GM12878 (cell line): ENCODE data around the gene ALOX12. TPM values are rescaled to one million over a fixed set of nuclear protein-coding genes. Genes with fewer than 3 reads are reported as not detected.
"Not testable (repeated sequence)": the region's sequence is repeated elsewhere in the genome, so short reads cannot be mapped to it uniquely, and the experiment has no call there.

ENCODE experiments used
- ATAC-seq: fragments of 200-7000 bp; cut with Tn5 transposase; 3 replicates; pipeline ENCODE4 v1.9.1; 2020; ENCODE audit warnings: mild to moderate bottlenecking, moderate library complexity
- BruUV-seq: library from RNA; stranded (reverse); fragments of 400-500 nt; replicated peaks from 2 replicates; lab custom pipeline; 2021; lab: Mats Ljungman, UMichigan
- CTCF ChIA-PET: fragments of 300-600 bp; sonication (Branson Sonifier 250); formaldehyde crosslinking; extraction: SDS; loops from one replicate; lab custom pipeline; 2021; ENCODE audit warnings: inconsistent platforms; lab: Yijun Ruan, JAX
- POLR2A ChIA-PET: fragments of 350-600 bp; formaldehyde crosslinking; extraction: SDS; loops from one replicate; lab custom pipeline; 2021; ENCODE audit warnings: inconsistent platforms; lab: Charles Lee
- RAD21 ChIA-PET: fragments of 300-600 bp; sonication (Branson Sonifier 250); formaldehyde crosslinking; loops from one replicate; lab custom pipeline; 2023; ENCODE audit warnings: antibody characterized with exemption; ENCODE audit not compliant: unreplicated experiment; lab: Charles Lee
- SMC1A ChIA-PET: fragments of 300-600 bp; sonication (Branson Sonifier 250); formaldehyde crosslinking; loops from one replicate; lab custom pipeline; 2023; ENCODE audit not compliant: unreplicated experiment, uncharacterized antibody; lab: Charles Lee
- DNase-seq: peaks from one replicate; pipeline ENCODE4 v3.0.0-alpha.2; 2011; ENCODE audit warnings: low read depth, low spot score
- FAIRE-seq: peaks from 3 replicates; lab custom pipeline; 2011; peaks lifted over from hg19 to GRCh38; lab: Jason Lieb, UNC
- H2AFZ ChIP-seq: 2 replicates; pipeline ENCODE4 v1.6.0; 2011; ENCODE audit warnings: low read depth, low read length, control low read depth; ENCODE audit not compliant: control insufficient read depth
- H3K27ac ChIP-seq: 2 replicates; pipeline ENCODE4 v1.5.1; 2011; ENCODE audit warnings: control low read depth; ENCODE audit not compliant: control insufficient read depth, insufficient read depth
- H3K27me3 ChIP-seq, 2 experiments: replicated peaks in 1 of 2; 2 replicates each; pipeline versions ENCODE4 v1.6.0 to v1.6.1; 2011; ENCODE audit warnings: low read length in 1 of 2; ENCODE audit not compliant: control insufficient read depth in 2 of 2, insufficient read depth in 2 of 2
- H3K36me3 ChIP-seq, 2 experiments: 2 replicates each; pipeline ENCODE4 v1.5.1; 2011; ENCODE audit warnings: low read length in 1 of 2; ENCODE audit not compliant: control insufficient read depth in 2 of 2, insufficient read depth in 2 of 2
- H3K4me1 ChIP-seq: 2 replicates; pipeline ENCODE4 v1.6.1; 2011; ENCODE audit warnings: mild to moderate bottlenecking, low read length, moderate library complexity, mixed read lengths; ENCODE audit not compliant: control insufficient read depth, insufficient read depth
- H3K4me2 ChIP-seq: 2 replicates; pipeline ENCODE4 v1.6.0; 2011; ENCODE audit warnings: control low read depth; ENCODE audit not compliant: control insufficient read depth, insufficient read depth
- H3K4me3 ChIP-seq: fragments of 200-600 bp; sonication (generic); 2 replicates; pipeline ENCODE4 v1.5.1; 2016
- H3K79me2 ChIP-seq: 2 replicates; pipeline ENCODE4 v1.6.0; 2011; ENCODE audit warnings: low read length; ENCODE audit not compliant: control insufficient read depth, insufficient read depth
- H3K9ac ChIP-seq: 2 replicates; pipeline ENCODE4 v1.8.0; 2011; ENCODE audit warnings: low read length, control low read depth, mixed read lengths; ENCODE audit not compliant: control insufficient read depth, insufficient read depth
- H3K9me3 ChIP-seq: replicated peaks from 3 replicates; pipeline ENCODE4 v1.5.1; 2011; ENCODE audit warnings: mild to moderate bottlenecking, low read length; ENCODE audit not compliant: control insufficient read depth, insufficient read depth
- H4K20me1 ChIP-seq: 2 replicates; pipeline ENCODE4 v1.6.0; 2011; ENCODE audit not compliant: control insufficient read depth, insufficient read depth
- ATF7 ChIP-seq: fragments of 450-650 bp; IDR thresholded peaks from 2 replicates; pipeline ENCODE4 v1.6.1; 2016; ENCODE audit warnings: low read depth, mild to moderate bottlenecking
- BACH1 ChIP-seq: fragments of 450-650 bp; IDR thresholded peaks from 2 replicates; pipeline ENCODE4 v1.6.1; 2017; ENCODE audit warnings: mild to moderate bottlenecking, borderline replicate concordance
- BHLHE40 ChIP-seq, 2 experiments: fragments of 450-650 bp in 1 of 2; IDR thresholded peaks; 2 replicates each; pipeline ENCODE4 v1.6.1; 2011 to 2017; ENCODE audit warnings: low read depth in 2 of 2, borderline replicate concordance in 1 of 2, improper control_type of control experiment in 1 of 2, low read length in 1 of 2, mild to moderate bottlenecking in 1 of 2
- DPF2 ChIP-seq: fragments of 450-650 bp; IDR thresholded peaks from 2 replicates; pipeline ENCODE4 v1.6.1; 2017; ENCODE audit warnings: mild to moderate bottlenecking
- EED ChIP-seq: sonication (generic); IDR thresholded peaks from 2 replicates; pipeline ENCODE4 v1.6.1; 2016; ENCODE audit warnings: antibody characterized with exemption, low read depth
- HCFC1 ChIP-seq: fragments of 150-350 bp; IDR thresholded peaks from 2 replicates; pipeline ENCODE4 v1.6.1; 2014; ENCODE audit warnings: low read length
- MEF2B ChIP-seq: fragments of 450-650 bp; IDR thresholded peaks from 2 replicates; pipeline ENCODE4 v1.6.1; 2018; ENCODE audit warnings: mild to moderate bottlenecking, moderate library complexity; ENCODE audit not compliant: partially characterized antibody, poor library complexity, severe bottlenecking
- PKNOX1 ChIP-seq: fragments of 450-650 bp; IDR thresholded peaks from 2 replicates; pipeline ENCODE4 v1.6.1; 2016; ENCODE audit warnings: mild to moderate bottlenecking
- SRF ChIP-seq, 2 experiments: IDR thresholded peaks; 2 replicates each; pipeline ENCODE4 v1.6.1; 2011; ENCODE audit warnings: low read depth in 2 of 2, low read length in 2 of 2, mild to moderate bottlenecking in 1 of 2, moderate library complexity in 1 of 2
- TCF7 ChIP-seq: IDR thresholded peaks from 2 replicates; pipeline ENCODE4 v1.6.1; 2014; ENCODE audit warnings: antibody characterized with exemption, borderline replicate concordance
- USF2 ChIP-seq: IDR thresholded peaks from 2 replicates; pipeline ENCODE4 v1.6.1; 2011; ENCODE audit warnings: low read depth, low read length, improper control_type of control experiment, borderline replicate concordance
- ZBTB4 ChIP-seq: fragments of 450-650 bp; formaldehyde crosslinking; IDR thresholded peaks from 2 replicates; pipeline ENCODE4 v1.4.0; 2022; ENCODE audit warnings: mild to moderate bottlenecking, moderate library complexity
- WGBS: methylation state at CpG from one replicate; pipeline ENCODE4 v1.1.6; 2016; ENCODE audit warnings: low lambda C conversion rate; ENCODE audit not compliant: insufficient replicate concordance, insufficient coverage; ENCODE audit errors: missing lambda C conversion rate; 5-methylcytosine and 5-hydroxymethylcytosine counted together
- in situ Hi-C: fragments of 300-500 bp; cut with MboI; formaldehyde crosslinking; loops from 9 replicates; pipeline ENCODE4 v1.14.3; 2018; ENCODE audit warnings: mixed read lengths
- intact Hi-C: fragments of 100-400 bp; cut with micrococcal nuclease; formaldehyde crosslinking; loops from one replicate; pipeline ENCODE4 v1.14.2; 2022; ENCODE audit not compliant: unreplicated experiment
- polyA plus RNA-seq, 11 experiments: library from polyadenylated mRNA; depleted of rRNA in 4 of 11; unstranded in 6 of 11; stranded (reverse) in 5 of 11; fragments of >200 nt; fragmentation: Nextera tagmentation in 4 of 11; fragmentation: Illumina TruSeq in 1 of 11; extraction: Ambion mirVana in 4 of 11; extraction: Trizol in 1 of 11; gene quantifications; 1 replicate in 1 of 11; 2 replicates in 10 of 11; pipeline versions ENCODE4 v1.2.1 to v1.2.3, GENCODE V29; 2011 to 2016; ENCODE audit warnings: inconsistent platforms in 2 of 11, missing spikeins in 2 of 11, low read depth in 1 of 11
- total RNA-seq, 4 experiments: library from RNA; depleted of rRNA in 3 of 4; stranded (reverse); fragments of >200 nt in 3 of 4; fragmentation: Illumina TruSeq in 1 of 4; extraction: Trizol in 1 of 4; gene quantifications; 2 replicates each; pipeline versions ENCODE4 v1.2.1 to v1.2.3, GENCODE V29; 2013 to 2021

Gene ALOX12
- total and polyA plus RNA-seq, 10 of the 15 experiments (the other 5 are each of a cell fraction or from before 2014, with no cell fraction given), result 0.23 to 0.82 (median 0.58) TPM; not detected in 6

GRCh38 chr17:7046725-7047397 lies 51.0 kb downstream of the ALOX12 start:
- DNase-seq, result peak; percentile 55
- CTCF ChIA-PET, result interaction anchor here (0.8 to 21.9 kb wide), 29 partner anchors 8 to 298 kb away, joined by 3 to 590 read pairs (median 6); partner anchors contain the start of genes ACADVL, ACAP1, ASGR1 and DLG4
- Histone ChIP-seq H2AFZ (peak overlapping the region; percentile 74), H3K4me3 (peak overlapping the region; percentile 58), H3K27ac (0 out of 2 replicates have a peak overlapping the region, but pooled peaks have one; percentile 5), H3K4me2 (peak overlapping the region; percentile 63), H3K9ac (peak overlapping the region; percentile 7; the same call in 1 of the 2 replicates), H3K4me1 (peaks cover 17% of the 10 kb centered on the region)
- RAD21 ChIA-PET, result interaction anchor here (1.1 to 10.0 kb wide), 16 partner anchors 8 to 289 kb away, joined by 3 to 269 read pairs (median 5); partner anchors contain the start of genes ACADVL, ACAP1, BCL6B and DLG4
- not testable (repeated sequence) for H3K27me3 ChIP-seq, BruUV-seq, H3K9me3 ChIP-seq, H4K20me1 ChIP-seq, H3K79me2 ChIP-seq, H3K36me3 ChIP-seq
- POLR2A ChIA-PET, result interaction anchor here (0.5 to 2.6 kb wide), 7 partner anchors 11 to 640 kb away, joined by 3 to 35 read pairs (median 4); partner anchors contain the start of genes ACAP1, GABARAP, SLC16A13 and TP53
- SMC1A ChIA-PET, result interaction anchor here (0.7 to 13.6 kb wide), 11 partner anchors 8 to 309 kb away, joined by 3 to 356 read pairs (median 5); partner anchors contain the start of genes ACADVL, ACAP1, DLG4 and SLC16A13
- peak; percentile 51 for ATAC-seq
- FAIRE-seq, result peak; percentile 92
- under 1% methylated on average over 26 of the region's 26 CpGs for WGBS
- in situ Hi-C loops, result loop anchor here (25.0 kb wide), 1 partner anchor 515 kb away; the partner anchor contains the start of genes SENP3 and TNFSF13
- intact Hi-C loops, result loop anchor here (1.0 to 10.0 kb wide), 3 partner anchors 89 to 388 kb away; partner anchors contain the start of genes FGF11 and TMEM102
- TF ChIP-seq USF2 (peak; percentile 43; the same call in 1 of the 2 replicates), MEF2B (peak; percentile 57), HCFC1 (0 out of 2 replicates have a peak, but pooled peaks have one; percentile 19), PKNOX1 (peak; percentile 96), BACH1 (0 out of 2 replicates have a peak, but pooled peaks have one; percentile 18), ZBTB4 (CRISPR knock-in tag) (peak; percentile 87), BHLHE40 (IDR thresholded peaks at IDR 0.05; ENCODE audit: borderline replicate concordance in 1 of 2, low read depth in 2 of 2, low read length in 1 of 2) (peak in 1 of 2 experiments; percentile 94; a peak in 2 of 4 replicates), TCF7 (peak; percentile 83), SRF (IDR thresholded peaks at IDR 0.05; ENCODE audit: low read depth in 2 of 2, low read length in 2 of 2) (peak in 1 of 2 experiments; percentile 61; a peak in 1 of 4 replicates), DPF2 (0 out of 2 replicates have a peak, but pooled peaks have one; percentile 32), EED (peak; percentile 80), ATF7 (peak; percentile 74)
